Effector memory CD4-positive, alpha-beta T cell (primary cell): Measurements from ENCODE around the gene ALDOC.
"Not testable (repeated sequence)": the region's sequence is repeated elsewhere in the genome, so short reads cannot be mapped to it uniquely, and the experiment has no call there.

ENCODE experiments used
- DNase-seq, 3 donors: peaks; one replicate each; pipeline ENCODE4 v3.0.0-alpha.2; 2020
- H3K27ac ChIP-seq: 2 replicates; pipeline ENCODE4 v1.7.0; 2013; ENCODE audit warnings: mild to moderate bottlenecking, low read length, moderate library complexity; ENCODE audit not compliant: insufficient read depth, poor library complexity, severe bottlenecking
- H3K27me3 ChIP-seq: replicated peaks from 2 replicates; pipeline ENCODE4 v1.7.0; 2013; ENCODE audit warnings: mild to moderate bottlenecking, low read length; ENCODE audit not compliant: insufficient read depth, control insufficient read depth, poor library complexity, severe bottlenecking
- H3K36me3 ChIP-seq: 2 replicates; pipeline ENCODE4 v1.7.0; 2013; ENCODE audit warnings: mild to moderate bottlenecking, low read length, moderate library complexity; ENCODE audit not compliant: control insufficient read depth, insufficient read depth
- H3K4me1 ChIP-seq: 2 replicates; pipeline ENCODE4 v1.7.0; 2013; ENCODE audit warnings: low read length, mild to moderate bottlenecking; ENCODE audit not compliant: control insufficient read depth, insufficient read depth, poor library complexity, severe bottlenecking
- H3K4me3 ChIP-seq: 2 replicates; pipeline ENCODE4 v1.7.0; 2013; ENCODE audit warnings: low read length, low read depth, mild to moderate bottlenecking; ENCODE audit not compliant: insufficient read depth, poor library complexity, severe bottlenecking
- H3K9me3 ChIP-seq: 2 replicates; pipeline ENCODE4 v1.7.0; 2013; ENCODE audit warnings: mild to moderate bottlenecking, low read length, moderate library complexity; ENCODE audit not compliant: control insufficient read depth

Gene ALDOC

GRCh38 chr17:28612936-28613872, 36.5 kb upstream of the ALDOC start:
- DNase-seq: peak in 2 of 3 donors; percentile 4 to 24
- H3K4me1 ChIP-seq: no peaks in the 10 kb centered on the region
- H3K9me3 ChIP-seq: no peaks in the 10 kb centered on the region
- H3K4me3 ChIP-seq: no peak overlapping the region
- no peak overlapping the region for H3K27ac ChIP-seq
- H3K36me3 ChIP-seq: peaks cover 42% of the 10 kb centered on the region
- no peaks in the 10 kb centered on the region for H3K27me3 ChIP-seq

- Histone ChIP-seq H3K27ac (no peak overlapping the region), H3K36me3 (peaks cover 40% of the 10 kb centered on the region)
- DNase-seq: no peak
Observed at GRCh38 chr17:28612531-28612930, 35.8 kb upstream of the ALDOC start.

GRCh38 chr17:28610376-28610775, 33.7 kb upstream of the ALDOC start:
- Histone ChIP-seq H3K4me3 (no peak overlapping the region), H3K4me1 (no peaks in the 10 kb centered on the region), H3K27ac (no peak overlapping the region), H3K36me3 (peaks cover 19% of the 10 kb centered on the region), H3K27me3 (no peaks in the 10 kb centered on the region), H3K9me3 (no peaks in the 10 kb centered on the region)
- DNase-seq: no peak

More at GRCh38 chr17:28612531-28612930, 35.8 kb upstream of the ALDOC start:
- Histone ChIP-seq H3K4me3 (no peak overlapping the region), H3K27me3 (no peaks in the 10 kb centered on the region), H3K4me1 (no peaks in the 10 kb centered on the region), H3K9me3 (no peaks in the 10 kb centered on the region)

- H3K27me3 ChIP-seq, DNase-seq: not testable (repeated sequence)
Observed at GRCh38 chr17:28604031-28604430, 27.3 kb upstream of the ALDOC start.

GRCh38 chr17:28599311-28600184, 22.9 kb upstream of the ALDOC start:
- Histone ChIP-seq H3K27me3 (no peaks in the 10 kb centered on the region), H3K4me1 (peaks cover 15% of the 10 kb centered on the region), H3K36me3 (no peaks in the 10 kb centered on the region), H3K9me3 (no peaks in the 10 kb centered on the region), H3K27ac (peak overlapping the region; percentile 95), H3K4me3 (peak overlapping the region; percentile 67)
- DNase-seq: peak; percentile 31 to 52 (median 33)

More at GRCh38 chr17:28604031-28604430, 27.3 kb upstream of the ALDOC start:
- not testable (repeated sequence) for H3K36me3 ChIP-seq, H3K4me1 ChIP-seq, H3K4me3 ChIP-seq, H3K27ac ChIP-seq, H3K9me3 ChIP-seq

DNA sequence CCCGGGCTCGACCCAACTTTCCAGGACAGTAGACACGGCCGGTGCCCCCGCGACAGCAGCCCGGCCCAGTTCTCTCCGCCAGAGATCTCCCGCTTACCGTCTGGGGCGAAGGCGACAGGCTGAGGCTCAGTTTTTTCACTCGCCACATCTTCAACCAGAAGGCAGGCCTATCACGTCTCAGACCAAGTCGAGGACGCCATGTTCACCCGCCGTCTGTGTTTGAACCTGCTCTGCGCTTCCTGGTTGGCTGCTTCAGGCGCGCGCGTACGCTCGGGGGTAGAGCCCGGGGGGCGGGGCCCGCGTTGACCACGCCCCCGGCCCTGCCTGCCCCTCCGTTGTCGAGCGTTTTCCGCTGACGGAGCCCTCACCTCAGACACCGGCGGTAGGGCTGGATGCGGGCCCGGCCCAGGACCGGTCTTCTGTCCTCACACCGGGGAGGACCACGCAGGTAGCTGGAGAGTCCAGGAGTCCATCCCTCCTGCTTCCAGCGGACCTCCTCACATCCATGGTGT, 22.2 kb upstream of the ALDOC start, which contains the start of gene SPAG5:
Gene SPAG5, minus strand, starts transcription at position 227 of the 512 bp plus-strand sequence. Its CDS starts 79 bp downstream, at position 148.
- Histone ChIP-seq H3K27ac (peak within 1 kb of the TSS; percentile 95), H3K36me3 (no peaks in the 10 kb centered on the region), H3K4me1 (peaks cover 15% of the 10 kb centered on the region), H3K27me3 (no peaks in the 10 kb centered on the region), H3K4me3 (peak within 1 kb of the TSS; percentile 67), H3K9me3 (no peaks in the 10 kb centered on the region)
- DNase-seq: peak; percentile 91

DNA sequence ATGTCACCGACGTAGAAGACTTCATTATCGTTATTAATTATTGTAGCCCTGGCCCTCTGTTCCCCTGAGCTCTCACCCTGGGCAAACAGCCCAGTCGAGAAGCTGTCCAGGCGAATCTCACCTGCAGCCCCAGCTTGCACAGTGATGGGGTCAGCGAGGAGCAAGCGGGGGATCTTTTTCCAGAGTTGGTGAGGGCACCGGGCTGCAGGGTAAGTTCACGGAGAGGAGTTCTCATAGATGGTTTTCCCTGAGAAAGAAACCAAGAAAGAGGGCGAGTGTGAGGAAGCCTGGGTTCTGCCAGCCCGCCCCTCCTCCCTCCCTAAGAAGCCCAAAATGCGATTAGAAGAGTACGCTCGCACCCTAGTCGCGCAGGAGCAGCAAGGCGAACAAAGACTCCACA, 21.7 kb upstream of the ALDOC start:
- no peak for DNase-seq
- Histone ChIP-seq H3K4me3 (peak overlapping the region; percentile 67), H3K27ac (peak overlapping the region; percentile 95), H3K36me3 (no peaks in the 10 kb centered on the region), H3K27me3 (no peaks in the 10 kb centered on the region), H3K4me1 (peaks cover 15% of the 10 kb centered on the region), H3K9me3 (no peaks in the 10 kb centered on the region)

DNA sequence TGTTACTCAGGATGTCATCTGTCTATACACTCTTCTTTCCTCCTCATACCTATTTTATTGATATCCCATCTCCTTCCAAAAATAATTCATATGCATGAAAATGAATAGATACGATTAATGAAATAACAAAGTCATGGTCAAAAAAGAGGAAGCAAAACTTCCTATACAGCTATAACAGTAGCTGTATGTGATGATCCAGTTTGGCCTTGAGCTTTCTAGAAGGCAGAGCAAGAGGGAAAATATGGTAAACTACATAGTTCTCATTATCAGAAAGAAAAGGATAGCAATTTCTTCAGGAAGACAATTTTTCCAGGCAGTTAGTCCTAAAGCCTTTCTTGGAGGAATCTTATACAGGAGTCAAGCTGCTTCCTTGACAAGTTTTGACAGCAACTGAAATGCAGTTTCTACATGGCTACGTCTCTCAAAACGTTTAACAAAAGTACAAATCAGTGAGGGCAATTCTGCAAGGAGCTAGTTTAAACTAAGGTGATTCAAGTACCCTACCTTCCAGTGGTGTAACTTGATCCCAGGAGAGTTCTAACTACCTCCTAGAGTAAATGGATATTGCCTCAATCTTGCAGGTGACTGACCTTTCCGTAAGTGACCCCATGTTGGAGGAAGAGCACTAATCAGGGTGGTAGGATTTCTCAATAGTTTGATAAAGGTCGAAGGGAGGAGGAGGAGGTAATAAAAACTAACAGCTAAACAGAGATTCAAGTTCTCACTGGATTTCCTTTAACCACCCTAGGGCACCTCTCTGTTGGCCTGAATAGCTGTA, 21.1 kb upstream of the ALDOC start:
- peak overlapping the region; percentile 95 for H3K27ac ChIP-seq
- no peaks in the 10 kb centered on the region for H3K27me3 ChIP-seq
- H3K4me1 ChIP-seq: peaks cover 15% of the 10 kb centered on the region
- DNase-seq: no peak
- no peaks in the 10 kb centered on the region for H3K9me3 ChIP-seq
- no peaks in the 10 kb centered on the region for H3K36me3 ChIP-seq
- peak overlapping the region; percentile 67 for H3K4me3 ChIP-seq

- DNase-seq: no peak
- H3K4me1 ChIP-seq: no peaks in the 10 kb centered on the region
- H3K27ac ChIP-seq: no peak overlapping the region
- no peaks in the 10 kb centered on the region for H3K36me3 ChIP-seq
- no peaks in the 10 kb centered on the region for H3K27me3 ChIP-seq
- H3K9me3 ChIP-seq: no peaks in the 10 kb centered on the region
- H3K4me3 ChIP-seq: no peak overlapping the region
Observed at GRCh38 chr17:28592260-28592659, 15.6 kb upstream of the ALDOC start.
